WTC11 (cell line): Measurements from ENCODE around the gene ABI3. TPM values are rescaled to one million over a fixed set of nuclear protein-coding genes. Genes with fewer than 3 reads are reported as not detected.

Experiments used
- ATAC-seq: fragments of 200-7000 bp; cut with Tn5 transposase; 2 replicates; pipeline ENCODE4 v1.10.0; 2021; ENCODE audit warnings: mild to moderate bottlenecking, moderate library complexity
- CTCF ChIA-PET: fragments of 300-600 bp; sonication (Branson Sonifier 250); formaldehyde crosslinking; loops from one replicate; lab custom pipeline; 2021; ENCODE audit warnings: antibody characterized with exemption; lab: Charles Lee
- POLR2A ChIA-PET: fragments of 350-600 bp; sonication (Branson Sonifier 250); formaldehyde crosslinking; loops from one replicate; lab custom pipeline; 2021; ENCODE audit warnings: antibody characterized with exemption; lab: Charles Lee
- DNase-seq: peaks from one replicate; pipeline ENCODE4 v3.0.0; 2021; ENCODE audit warnings: low spot score
- H3K27ac Mint-ChIP-seq: 2 replicates; pipeline ENCODE4 v1.8.0; 2021; ENCODE audit warnings: mixed read lengths
- H3K27me3 Mint-ChIP-seq: 2 replicates; pipeline ENCODE4 v1.8.0; 2021; ENCODE audit warnings: low read depth, mild to moderate bottlenecking, moderate library complexity, mixed read lengths
- H3K36me3 Mint-ChIP-seq: 2 replicates; pipeline ENCODE4 v1.8.0; 2021; ENCODE audit warnings: mixed read lengths
- H3K4me1 Mint-ChIP-seq: 2 replicates; pipeline ENCODE4 v1.8.0; 2022; ENCODE audit warnings: mixed read lengths
- H3K4me3 Mint-ChIP-seq: 2 replicates; pipeline ENCODE4 v1.8.0; 2021; ENCODE audit warnings: mild to moderate bottlenecking, moderate library complexity, mixed read lengths
- H3K9me3 Mint-ChIP-seq: 2 replicates; pipeline ENCODE4 v1.8.0; 2021; ENCODE audit warnings: mixed read lengths
- CREB1 ChIP-seq: sonication (generic); formaldehyde crosslinking; IDR thresholded peaks from 2 replicates; pipeline ENCODE4 v1.8.0; 2023; ENCODE audit warnings: mild to moderate bottlenecking, missing genetic modification reagents
- ESRRA ChIP-seq: sonication (generic); formaldehyde crosslinking; IDR thresholded peaks from 2 replicates; pipeline ENCODE4 v1.8.1; 2022; ENCODE audit warnings: mild to moderate bottlenecking, missing genetic modification reagents, borderline replicate concordance
- FOXP1 ChIP-seq: sonication (generic); formaldehyde crosslinking; IDR thresholded peaks from 2 replicates; pipeline ENCODE4 v1.8.0; 2022; ENCODE audit warnings: missing genetic modification reagents, mild to moderate bottlenecking, moderate library complexity, borderline replicate concordance
- HMGA2 ChIP-seq: fragments of 250-450 bp; sonication (Bioruptor Pico); IDR thresholded peaks from 2 replicates; pipeline ENCODE4 v1.4.0; 2021; ENCODE audit warnings: mild to moderate bottlenecking, moderate library complexity
- JUN ChIP-seq: sonication (generic); formaldehyde crosslinking; IDR thresholded peaks from 2 replicates; pipeline ENCODE4 v1.8.0; 2023; ENCODE audit warnings: mild to moderate bottlenecking, missing genetic modification reagents
- RELA ChIP-seq: sonication (generic); formaldehyde crosslinking; IDR thresholded peaks from 2 replicates; pipeline ENCODE4 v1.8.1; 2022; ENCODE audit warnings: missing genetic modification reagents, mild to moderate bottlenecking, borderline replicate concordance
- ZNF121 ChIP-seq: sonication (generic); formaldehyde crosslinking; IDR thresholded peaks from 2 replicates; pipeline ENCODE4 v1.8.0; 2023; ENCODE audit warnings: missing genetic modification reagents
- ZNF423 ChIP-seq: fragments of 250-450 bp; sonication (Bioruptor Pico); IDR thresholded peaks from 2 replicates; pipeline ENCODE4 v2.1.2; 2022; ENCODE audit warnings: mild to moderate bottlenecking, moderate library complexity
- total RNA-seq: library from RNA; stranded (reverse); gene quantifications from 3 replicates; pipeline ENCODE4 v1.2.3, GENCODE V29; 2021
- TF ChIP-seq, protein P1 (sequence below): fragments of 250-450 bp; sonication (Bioruptor Pico); IDR thresholded peaks from 2 replicates; pipeline ENCODE4 v1.9.0; 2021; ENCODE audit warnings: mild to moderate bottlenecking, borderline replicate concordance
- TF ChIP-seq, protein P2 (sequence below): sonication (generic); formaldehyde crosslinking; IDR thresholded peaks from 2 replicates; pipeline ENCODE4 v1.8.0; 2022; ENCODE audit warnings: missing genetic modification reagents
- TF ChIP-seq, protein P3 (sequence below): sonication (generic); formaldehyde crosslinking; IDR thresholded peaks from 2 replicates; pipeline ENCODE4 v1.8.1; 2023; ENCODE audit warnings: mild to moderate bottlenecking, missing genetic modification reagents, borderline replicate concordance
- TF ChIP-seq, protein P4 (sequence below): fragments of 250-450 bp; sonication (Bioruptor Pico); IDR thresholded peaks from 2 replicates; pipeline ENCODE4 v1.9.0; 2021; ENCODE audit warnings: moderate library complexity, mild to moderate bottlenecking, inconsistent platforms, borderline replicate concordance
- TF ChIP-seq, protein P5 (sequence below): fragments of 250-450 bp; sonication (Bioruptor Pico); IDR thresholded peaks from 2 replicates; pipeline ENCODE4 v1.9.0; 2021; ENCODE audit warnings: mild to moderate bottlenecking

Gene ABI3
- total RNA-seq, 1 experiment from 2014 or later: 1.5 TPM

DNA sequence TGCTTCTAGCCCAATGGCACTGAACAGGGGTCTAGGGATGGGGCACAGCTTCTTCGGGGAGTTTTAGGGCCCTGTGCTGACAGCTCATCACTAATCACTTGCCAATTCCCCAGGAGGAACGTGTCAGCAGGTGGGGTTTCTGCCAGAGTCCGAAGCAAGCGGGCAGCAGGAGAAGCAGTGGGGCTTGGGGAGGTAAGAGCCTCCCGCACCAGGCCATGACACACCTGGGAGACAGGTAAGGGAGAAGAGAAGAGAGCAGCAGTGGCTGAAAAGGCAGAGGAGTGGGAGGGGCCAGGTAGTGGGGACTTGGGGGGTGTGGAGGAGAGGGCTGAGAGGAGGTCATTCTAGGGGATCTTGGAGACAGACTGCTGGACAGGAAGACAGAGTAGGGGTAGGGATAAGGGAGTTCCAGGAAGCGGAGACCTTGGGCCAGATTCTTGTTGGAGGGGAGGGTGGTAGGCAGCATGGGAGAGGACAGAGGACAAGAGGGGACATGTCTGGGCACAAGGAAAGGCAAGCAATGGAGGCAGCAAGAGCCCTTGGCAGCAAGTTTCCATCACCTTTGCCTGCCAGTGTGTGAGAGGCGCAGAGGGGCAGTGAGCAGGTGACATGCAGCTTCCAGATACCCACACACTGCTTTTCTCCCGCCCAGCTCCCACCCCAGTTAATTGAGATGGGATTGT lies 15.2 kb downstream of the ABI3 start (continued):
- TF ChIP-seq, protein P1, sequence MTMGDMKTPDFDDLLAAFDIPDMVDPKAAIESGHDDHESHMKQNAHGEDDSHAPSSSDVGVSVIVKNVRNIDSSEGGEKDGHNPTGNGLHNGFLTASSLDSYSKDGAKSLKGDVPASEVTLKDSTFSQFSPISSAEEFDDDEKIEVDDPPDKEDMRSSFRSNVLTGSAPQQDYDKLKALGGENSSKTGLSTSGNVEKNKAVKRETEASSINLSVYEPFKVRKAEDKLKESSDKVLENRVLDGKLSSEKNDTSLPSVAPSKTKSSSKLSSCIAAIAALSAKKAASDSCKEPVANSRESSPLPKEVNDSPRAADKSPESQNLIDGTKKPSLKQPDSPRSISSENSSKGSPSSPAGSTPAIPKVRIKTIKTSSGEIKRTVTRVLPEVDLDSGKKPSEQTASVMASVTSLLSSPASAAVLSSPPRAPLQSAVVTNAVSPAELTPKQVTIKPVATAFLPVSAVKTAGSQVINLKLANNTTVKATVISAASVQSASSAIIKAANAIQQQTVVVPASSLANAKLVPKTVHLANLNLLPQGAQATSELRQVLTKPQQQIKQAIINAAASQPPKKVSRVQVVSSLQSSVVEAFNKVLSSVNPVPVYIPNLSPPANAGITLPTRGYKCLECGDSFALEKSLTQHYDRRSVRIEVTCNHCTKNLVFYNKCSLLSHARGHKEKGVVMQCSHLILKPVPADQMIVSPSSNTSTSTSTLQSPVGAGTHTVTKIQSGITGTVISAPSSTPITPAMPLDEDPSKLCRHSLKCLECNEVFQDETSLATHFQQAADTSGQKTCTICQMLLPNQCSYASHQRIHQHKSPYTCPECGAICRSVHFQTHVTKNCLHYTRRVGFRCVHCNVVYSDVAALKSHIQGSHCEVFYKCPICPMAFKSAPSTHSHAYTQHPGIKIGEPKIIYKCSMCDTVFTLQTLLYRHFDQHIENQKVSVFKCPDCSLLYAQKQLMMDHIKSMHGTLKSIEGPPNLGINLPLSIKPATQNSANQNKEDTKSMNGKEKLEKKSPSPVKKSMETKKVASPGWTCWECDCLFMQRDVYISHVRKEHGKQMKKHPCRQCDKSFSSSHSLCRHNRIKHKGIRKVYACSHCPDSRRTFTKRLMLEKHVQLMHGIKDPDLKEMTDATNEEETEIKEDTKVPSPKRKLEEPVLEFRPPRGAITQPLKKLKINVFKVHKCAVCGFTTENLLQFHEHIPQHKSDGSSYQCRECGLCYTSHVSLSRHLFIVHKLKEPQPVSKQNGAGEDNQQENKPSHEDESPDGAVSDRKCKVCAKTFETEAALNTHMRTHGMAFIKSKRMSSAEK: no peak
- TF ChIP-seq RELA (CRISPR knock-in tag): no peak
- TF ChIP-seq HMGA2 (CRISPR knock-in tag): no peak
- TF ChIP-seq ZNF423 (CRISPR knock-in tag): no peak
- TF ChIP-seq CREB1 (CRISPR knock-in tag): no peak
- TF ChIP-seq, all 79 proteins: peak for 0

DNA sequence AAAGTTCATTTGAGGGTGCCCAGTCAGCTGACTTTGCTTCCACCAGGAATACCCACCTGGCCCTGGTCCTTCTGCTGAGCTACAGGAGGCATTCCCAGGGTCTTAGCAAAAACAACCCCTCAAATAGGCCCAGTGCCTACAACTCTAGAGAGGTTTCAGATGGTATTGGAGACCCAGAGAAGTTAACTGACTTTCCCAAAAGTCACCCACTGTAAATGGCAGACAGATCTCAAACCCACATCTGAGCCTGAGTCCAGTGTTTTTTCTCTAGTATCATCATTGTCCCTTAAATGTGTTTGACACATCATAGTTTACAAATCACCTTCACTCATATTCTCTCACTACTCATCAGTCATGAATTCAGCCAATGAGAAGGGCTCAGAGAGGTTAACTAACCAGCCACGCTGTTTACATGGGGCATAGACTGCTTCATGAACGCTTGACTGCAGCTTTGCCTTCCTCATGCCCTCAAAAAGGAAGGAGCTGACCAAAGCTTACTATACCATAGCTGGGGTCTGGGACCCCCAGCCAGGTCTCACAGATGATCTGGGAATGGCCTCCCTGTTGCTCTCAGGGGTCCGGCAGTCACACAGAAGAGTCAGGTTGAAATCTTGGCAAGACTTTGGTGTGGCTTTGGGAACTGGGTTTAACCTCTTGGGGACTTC lies 16.4 kb downstream of the ABI3 start:
- DNase-seq (no peak), ATAC-seq (no peak)
- peaks cover 28% of the 10 kb centered on the region for H3K4me1 Mint-ChIP-seq
- H3K4me3 Mint-ChIP-seq: no peak overlapping the region
- no peaks in the 10 kb centered on the region for H3K36me3 Mint-ChIP-seq
- H3K27ac Mint-ChIP-seq: no peak overlapping the region
- ChIA-PET POLR2A (no interaction called here), CTCF (interaction anchor here (0.8 to 5.1 kb wide), 18 partner anchors 9 to 342 kb away, joined by 3 to 30 read pairs (median 4); no protein-coding TSS in a partner anchor)
- no peaks in the 10 kb centered on the region for H3K9me3 Mint-ChIP-seq
- peaks cover 97% of the 10 kb centered on the region for H3K27me3 Mint-ChIP-seq
- TF ChIP-seq FOXP1 (CRISPR knock-in tag) (no peak), ZNF121 (no peak), JUN (CRISPR knock-in tag) (no peak), RELA (CRISPR knock-in tag) (no peak), ESRRA (CRISPR knock-in tag) (no peak)
- TF ChIP-seq, protein P1: no peak
- TF ChIP-seq, protein P2, sequence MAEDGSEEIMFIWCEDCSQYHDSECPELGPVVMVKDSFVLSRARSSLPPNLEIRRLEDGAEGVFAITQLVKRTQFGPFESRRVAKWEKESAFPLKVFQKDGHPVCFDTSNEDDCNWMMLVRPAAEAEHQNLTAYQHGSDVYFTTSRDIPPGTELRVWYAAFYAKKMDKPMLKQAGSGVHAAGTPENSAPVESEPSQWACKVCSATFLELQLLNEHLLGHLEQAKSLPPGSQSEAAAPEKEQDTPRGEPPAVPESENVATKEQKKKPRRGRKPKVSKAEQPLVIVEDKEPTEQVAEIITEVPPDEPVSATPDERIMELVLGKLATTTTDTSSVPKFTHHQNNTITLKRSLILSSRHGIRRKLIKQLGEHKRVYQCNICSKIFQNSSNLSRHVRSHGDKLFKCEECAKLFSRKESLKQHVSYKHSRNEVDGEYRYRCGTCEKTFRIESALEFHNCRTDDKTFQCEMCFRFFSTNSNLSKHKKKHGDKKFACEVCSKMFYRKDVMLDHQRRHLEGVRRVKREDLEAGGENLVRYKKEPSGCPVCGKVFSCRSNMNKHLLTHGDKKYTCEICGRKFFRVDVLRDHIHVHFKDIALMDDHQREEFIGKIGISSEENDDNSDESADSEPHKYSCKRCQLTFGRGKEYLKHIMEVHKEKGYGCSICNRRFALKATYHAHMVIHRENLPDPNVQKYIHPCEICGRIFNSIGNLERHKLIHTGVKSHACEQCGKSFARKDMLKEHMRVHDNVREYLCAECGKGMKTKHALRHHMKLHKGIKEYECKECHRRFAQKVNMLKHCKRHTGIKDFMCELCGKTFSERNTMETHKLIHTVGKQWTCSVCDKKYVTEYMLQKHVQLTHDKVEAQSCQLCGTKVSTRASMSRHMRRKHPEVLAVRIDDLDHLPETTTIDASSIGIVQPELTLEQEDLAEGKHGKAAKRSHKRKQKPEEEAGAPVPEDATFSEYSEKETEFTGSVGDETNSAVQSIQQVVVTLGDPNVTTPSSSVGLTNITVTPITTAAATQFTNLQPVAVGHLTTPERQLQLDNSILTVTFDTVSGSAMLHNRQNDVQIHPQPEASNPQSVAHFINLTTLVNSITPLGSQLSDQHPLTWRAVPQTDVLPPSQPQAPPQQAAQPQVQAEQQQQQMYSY (CRISPR knock-in tag): no peak
- TF ChIP-seq, protein P3, sequence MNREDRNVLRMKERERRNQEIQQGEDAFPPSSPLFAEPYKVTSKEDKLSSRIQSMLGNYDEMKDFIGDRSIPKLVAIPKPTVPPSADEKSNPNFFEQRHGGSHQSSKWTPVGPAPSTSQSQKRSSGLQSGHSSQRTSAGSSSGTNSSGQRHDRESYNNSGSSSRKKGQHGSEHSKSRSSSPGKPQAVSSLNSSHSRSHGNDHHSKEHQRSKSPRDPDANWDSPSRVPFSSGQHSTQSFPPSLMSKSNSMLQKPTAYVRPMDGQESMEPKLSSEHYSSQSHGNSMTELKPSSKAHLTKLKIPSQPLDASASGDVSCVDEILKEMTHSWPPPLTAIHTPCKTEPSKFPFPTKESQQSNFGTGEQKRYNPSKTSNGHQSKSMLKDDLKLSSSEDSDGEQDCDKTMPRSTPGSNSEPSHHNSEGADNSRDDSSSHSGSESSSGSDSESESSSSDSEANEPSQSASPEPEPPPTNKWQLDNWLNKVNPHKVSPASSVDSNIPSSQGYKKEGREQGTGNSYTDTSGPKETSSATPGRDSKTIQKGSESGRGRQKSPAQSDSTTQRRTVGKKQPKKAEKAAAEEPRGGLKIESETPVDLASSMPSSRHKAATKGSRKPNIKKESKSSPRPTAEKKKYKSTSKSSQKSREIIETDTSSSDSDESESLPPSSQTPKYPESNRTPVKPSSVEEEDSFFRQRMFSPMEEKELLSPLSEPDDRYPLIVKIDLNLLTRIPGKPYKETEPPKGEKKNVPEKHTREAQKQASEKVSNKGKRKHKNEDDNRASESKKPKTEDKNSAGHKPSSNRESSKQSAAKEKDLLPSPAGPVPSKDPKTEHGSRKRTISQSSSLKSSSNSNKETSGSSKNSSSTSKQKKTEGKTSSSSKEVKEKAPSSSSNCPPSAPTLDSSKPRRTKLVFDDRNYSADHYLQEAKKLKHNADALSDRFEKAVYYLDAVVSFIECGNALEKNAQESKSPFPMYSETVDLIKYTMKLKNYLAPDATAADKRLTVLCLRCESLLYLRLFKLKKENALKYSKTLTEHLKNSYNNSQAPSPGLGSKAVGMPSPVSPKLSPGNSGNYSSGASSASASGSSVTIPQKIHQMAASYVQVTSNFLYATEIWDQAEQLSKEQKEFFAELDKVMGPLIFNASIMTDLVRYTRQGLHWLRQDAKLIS (CRISPR knock-in tag): no peak
- TF ChIP-seq, protein P4, sequence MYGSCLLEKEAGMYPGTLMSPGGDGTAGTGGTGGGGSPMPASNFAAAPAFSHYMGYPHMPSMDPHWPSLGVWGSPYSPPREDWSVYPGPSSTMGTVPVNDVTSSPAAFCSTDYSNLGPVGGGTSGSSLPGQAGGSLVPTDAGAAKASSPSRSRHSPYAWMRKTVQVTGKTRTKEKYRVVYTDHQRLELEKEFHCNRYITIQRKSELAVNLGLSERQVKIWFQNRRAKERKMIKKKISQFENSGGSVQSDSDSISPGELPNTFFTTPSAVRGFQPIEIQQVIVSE (CRISPR knock-in tag): no peak
- TF ChIP-seq, protein P5, sequence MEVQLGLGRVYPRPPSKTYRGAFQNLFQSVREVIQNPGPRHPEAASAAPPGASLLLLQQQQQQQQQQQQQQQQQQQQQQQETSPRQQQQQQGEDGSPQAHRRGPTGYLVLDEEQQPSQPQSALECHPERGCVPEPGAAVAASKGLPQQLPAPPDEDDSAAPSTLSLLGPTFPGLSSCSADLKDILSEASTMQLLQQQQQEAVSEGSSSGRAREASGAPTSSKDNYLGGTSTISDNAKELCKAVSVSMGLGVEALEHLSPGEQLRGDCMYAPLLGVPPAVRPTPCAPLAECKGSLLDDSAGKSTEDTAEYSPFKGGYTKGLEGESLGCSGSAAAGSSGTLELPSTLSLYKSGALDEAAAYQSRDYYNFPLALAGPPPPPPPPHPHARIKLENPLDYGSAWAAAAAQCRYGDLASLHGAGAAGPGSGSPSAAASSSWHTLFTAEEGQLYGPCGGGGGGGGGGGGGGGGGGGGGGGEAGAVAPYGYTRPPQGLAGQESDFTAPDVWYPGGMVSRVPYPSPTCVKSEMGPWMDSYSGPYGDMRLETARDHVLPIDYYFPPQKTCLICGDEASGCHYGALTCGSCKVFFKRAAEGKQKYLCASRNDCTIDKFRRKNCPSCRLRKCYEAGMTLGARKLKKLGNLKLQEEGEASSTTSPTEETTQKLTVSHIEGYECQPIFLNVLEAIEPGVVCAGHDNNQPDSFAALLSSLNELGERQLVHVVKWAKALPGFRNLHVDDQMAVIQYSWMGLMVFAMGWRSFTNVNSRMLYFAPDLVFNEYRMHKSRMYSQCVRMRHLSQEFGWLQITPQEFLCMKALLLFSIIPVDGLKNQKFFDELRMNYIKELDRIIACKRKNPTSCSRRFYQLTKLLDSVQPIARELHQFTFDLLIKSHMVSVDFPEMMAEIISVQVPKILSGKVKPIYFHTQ: no peak
